GM19372 (cell line): Measurements from ENCODE around the gene GADD45GIP1.
"Not testable (repeated sequence)": the region's sequence is repeated elsewhere in the genome, so short reads cannot be mapped to it uniquely, and the experiment has no call there.

Experiments used
- ATAC-seq: cut with Tn5 transposase; IDR thresholded peaks from one replicate; pipeline ENCODE4 v1.9.1; 2021; ENCODE audit warnings: mild to moderate bottlenecking, low read depth, moderate library complexity; ENCODE audit not compliant: unreplicated experiment

The GADD45GIP1 gene

DNA sequence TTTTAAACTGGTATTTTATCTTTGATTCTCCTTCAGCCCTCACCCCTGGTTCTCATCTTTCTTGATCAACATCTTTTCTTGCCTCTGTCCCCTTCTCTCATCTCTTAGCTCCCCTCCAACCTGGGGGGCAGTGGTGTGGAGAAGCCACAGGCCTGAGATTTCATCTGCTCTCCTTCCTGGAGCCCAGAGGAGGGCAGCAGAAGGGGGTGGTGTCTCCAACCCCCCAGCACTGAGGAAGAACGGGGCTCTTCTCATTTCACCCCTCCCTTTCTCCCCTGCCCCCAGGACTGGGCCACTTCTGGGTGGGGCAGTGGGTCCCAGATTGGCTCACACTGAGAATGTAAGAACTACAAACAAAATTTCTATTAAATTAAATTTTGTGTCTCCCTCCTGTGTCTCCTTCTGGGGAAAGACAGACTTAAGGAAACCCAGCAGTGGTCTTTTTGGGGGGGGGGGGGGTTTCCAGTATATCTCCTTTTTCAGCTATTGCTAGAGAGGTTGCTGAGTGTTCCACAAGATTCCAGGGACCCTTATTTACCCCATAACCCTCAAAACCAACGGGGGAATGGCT, 12.8 kb downstream of the GADD45GIP1 start:
- ATAC-seq, result no peak

DNA sequence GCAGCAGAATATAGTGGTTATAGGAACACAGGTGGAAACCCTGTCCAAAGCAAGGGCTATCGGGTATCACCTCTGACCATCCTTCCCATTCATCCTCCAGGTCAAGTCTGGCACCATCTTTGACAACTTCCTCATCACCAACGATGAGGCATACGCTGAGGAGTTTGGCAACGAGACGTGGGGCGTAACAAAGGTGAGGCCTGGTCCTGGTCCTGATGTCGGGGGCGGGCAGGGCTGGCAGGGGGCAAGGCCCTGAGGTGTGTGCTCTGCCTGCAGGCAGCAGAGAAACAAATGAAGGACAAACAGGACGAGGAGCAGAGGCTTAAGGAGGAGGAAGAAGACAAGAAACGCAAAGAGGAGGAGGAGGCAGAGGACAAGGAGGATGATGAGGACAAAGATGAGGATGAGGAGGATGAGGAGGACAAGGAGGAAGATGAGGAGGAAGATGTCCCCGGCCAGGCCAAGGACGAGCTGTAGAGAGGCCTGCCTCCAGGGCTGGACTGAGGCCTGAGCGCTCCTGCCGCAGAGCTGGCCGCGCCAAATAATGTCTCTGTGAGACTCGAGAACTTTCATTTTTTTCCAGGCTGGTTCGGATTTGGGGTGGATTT, 13.5 kb downstream of the GADD45GIP1 start:
- no peak for ATAC-seq

DNA sequence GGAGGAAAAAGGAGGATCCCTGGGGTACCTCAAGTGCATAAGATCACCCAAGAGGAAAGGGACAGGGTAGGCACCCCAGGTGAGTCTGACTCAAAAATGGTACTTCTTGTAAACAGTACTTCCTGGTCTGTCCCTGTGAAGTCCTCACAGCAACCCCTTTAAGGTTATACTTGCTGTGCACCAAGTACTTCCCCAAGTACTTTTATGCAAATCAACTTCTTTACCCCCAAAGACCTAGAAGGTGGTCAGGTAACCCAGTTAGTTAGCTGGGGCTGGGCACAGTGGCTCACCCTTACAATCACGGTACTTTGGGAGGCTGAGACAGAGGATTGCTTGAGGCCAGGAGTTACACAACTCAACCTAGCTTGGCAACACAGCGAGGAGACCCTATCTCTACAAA, 16.1 kb downstream of the GADD45GIP1 start:
- no peak for ATAC-seq

DNA sequence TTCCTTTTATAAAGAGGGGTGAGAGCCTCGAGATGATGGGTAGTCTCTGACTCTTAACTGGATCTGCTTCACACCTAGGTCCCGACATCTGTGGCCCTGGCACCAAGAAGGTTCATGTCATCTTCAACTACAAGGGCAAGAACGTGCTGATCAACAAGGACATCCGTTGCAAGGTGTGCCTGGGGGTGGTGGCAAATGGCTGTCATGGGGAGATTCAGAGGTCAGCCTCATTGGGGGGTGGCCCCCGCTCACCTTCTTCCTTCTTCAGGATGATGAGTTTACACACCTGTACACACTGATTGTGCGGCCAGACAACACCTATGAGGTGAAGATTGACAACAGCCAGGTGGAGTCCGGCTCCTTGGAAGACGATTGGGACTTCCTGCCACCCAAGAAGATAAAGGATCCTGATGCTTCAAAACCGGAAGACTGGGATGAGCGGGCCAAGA, 17.0 kb downstream of the GADD45GIP1 start:
- ATAC-seq, result no peak

DNA sequence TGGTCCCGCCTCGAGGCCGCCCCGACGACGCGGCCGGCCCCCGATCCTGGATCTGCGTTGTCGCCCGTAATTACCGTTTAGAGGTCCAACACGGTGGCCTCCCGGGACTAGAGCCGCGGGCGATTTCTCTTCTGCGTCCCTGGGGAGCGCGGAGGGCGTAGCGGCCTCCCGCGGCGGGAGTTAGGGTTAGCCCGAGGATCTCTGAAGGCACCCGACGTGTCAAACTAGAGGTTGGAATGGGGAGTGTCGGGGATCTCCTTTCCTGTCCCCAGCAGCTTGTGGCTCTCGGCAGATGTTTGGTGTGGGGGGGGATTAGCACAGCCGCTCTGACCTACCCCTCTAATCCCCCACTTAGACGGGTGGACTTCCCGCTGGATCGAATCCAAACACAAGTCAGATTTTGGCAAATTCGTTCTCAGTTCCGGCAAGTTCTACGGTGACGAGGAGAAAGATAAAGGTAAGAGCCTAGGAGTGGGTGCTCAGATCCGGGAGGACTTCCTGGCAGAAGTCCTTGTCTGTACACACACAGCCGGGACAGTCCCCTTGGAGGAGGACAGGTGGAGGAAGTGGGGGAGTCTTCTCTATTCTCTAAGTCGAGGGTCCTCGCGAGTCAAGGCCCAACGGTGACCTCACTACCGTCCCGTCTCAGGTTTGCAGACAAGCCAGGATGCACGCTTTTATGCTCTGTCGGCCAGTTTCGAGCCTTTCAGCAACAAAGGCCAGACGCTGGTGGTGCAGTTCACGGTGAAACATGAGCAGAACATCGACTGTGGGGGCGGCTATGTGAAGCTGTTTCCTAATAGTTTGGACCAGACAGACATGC, 18.0 kb downstream of the GADD45GIP1 start:
- ATAC-seq, result peak; percentile 3

DNA sequence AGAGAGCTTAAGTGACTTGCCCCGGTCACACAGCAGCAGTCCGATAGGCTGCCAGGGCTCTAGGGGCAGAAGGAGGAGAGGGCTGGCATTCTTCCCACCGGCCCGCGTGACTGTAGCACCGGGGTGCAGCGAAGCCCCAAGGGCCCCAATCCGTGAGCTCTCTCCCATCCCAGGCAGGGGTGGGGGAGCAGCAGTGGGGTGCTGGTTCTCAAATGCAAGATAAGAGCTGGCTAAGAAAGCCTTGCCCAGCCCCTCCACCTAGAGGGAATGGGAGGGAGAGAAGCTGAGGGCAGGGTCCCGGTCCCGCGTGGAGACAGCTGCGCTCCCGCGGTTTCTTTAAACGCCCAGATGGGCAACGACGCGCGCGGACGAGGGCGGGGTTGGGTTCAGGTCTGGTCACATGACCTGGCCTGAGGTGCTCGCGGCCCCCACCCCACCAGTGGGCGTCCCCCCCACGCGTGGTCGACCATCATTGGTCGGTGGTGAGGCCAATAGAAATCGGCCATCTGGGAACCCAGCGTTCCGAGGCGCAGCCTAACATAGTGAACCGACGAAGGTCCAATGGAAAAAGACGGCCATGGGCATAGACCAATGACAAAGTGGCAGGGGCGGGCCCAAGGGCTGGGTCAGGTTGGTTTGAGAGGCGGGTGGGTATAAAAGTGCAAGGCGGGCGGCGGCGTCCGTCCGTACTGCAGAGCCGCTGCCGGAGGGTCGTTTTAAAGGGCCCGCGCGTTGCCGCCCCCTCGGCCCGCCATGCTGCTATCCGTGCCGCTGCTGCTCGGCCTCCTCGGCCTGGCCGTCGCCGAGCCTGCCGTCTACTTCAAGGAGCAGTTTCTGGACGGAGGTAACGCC, 18.9 kb downstream of the GADD45GIP1 start, which contains the start of gene CALR:
TSS of gene CALR (plus strand) at position 683 of the 852 bp plus-strand sequence. CDS start at position 754, 71 bp downstream.
- ATAC-seq, result peak; percentile 80

DNA sequence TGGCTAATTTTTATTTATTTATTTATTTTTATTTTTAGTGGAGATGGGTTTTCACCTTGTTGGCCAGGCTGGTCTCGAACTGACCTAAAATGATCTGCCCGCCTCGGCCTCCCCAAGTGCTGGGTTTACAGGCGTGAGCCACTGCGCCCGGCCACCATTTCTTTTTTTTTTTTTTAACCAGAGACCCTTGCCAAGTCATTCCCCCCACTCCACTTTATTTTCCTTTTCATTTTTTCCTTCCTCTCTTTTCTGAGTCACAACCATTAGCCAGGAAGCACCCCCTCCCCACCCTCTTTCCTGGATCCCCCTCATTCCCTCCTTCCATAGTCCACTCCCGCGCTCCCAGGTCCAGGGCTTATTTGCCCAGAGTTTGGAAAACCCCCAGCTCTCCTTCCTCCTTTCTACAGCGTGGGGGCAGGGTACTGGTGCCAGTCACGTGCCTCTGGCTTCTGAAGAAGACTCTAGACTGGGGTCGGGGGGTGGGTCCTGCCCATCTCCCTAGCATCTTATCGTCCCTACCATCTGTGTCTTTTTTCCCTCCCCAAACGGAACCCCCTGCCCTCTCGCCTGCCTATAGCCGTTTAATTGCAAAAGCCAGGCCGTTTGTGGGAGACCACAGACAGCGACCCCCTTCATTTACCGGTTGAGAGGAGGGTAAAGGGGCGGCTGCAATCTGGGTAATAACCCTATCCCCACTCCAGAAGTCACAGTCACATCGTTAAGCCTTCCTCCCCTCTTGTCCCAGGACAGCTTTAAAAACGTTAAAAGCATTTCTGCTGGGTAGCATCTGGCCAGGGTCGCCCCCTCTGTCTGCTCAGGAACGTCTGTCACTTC, 19.7 kb downstream of the GADD45GIP1 start:
- ATAC-seq, result no peak

DNA sequence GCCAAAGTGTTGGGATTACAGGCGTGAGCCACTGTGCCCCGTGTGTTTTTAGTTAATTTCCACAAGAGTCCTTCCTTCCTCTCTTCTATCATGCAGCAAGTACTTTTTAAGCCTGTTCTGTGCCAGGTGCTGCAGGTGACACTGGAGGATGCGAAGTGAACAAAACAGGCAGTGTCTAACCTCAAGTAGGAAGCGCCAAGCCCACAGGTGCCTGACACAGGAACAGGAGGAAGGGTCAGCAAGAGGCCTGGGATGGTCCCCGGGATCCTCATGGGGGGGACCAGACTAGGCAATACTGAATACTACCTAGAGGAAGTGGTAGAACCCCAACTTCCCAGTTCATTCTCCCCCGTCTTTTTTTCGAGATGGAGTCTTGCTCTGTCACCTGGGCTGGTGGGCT, 20.4 kb downstream of the GADD45GIP1 start:
- ATAC-seq, result no peak

DNA sequence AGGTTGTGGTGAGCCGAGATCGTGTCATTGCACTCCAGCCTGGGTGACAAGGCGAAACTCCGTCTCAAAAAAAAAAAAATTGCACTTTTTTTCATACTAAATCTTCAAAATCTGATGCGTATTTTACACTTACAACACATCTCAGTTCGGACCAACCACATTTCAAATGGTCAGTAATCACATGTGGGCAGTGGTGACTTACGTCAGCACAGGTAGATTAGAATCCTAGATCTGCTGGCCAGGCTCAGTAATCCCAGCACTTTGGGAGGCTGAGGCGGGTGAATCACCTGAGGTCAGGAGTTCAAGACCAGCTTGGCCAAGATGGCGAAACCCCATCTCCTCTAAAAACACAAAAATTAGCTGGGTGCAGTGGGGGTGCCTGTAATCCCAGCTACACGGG, 22.0 kb downstream of the GADD45GIP1 start:
- ATAC-seq, result no peak

DNA sequence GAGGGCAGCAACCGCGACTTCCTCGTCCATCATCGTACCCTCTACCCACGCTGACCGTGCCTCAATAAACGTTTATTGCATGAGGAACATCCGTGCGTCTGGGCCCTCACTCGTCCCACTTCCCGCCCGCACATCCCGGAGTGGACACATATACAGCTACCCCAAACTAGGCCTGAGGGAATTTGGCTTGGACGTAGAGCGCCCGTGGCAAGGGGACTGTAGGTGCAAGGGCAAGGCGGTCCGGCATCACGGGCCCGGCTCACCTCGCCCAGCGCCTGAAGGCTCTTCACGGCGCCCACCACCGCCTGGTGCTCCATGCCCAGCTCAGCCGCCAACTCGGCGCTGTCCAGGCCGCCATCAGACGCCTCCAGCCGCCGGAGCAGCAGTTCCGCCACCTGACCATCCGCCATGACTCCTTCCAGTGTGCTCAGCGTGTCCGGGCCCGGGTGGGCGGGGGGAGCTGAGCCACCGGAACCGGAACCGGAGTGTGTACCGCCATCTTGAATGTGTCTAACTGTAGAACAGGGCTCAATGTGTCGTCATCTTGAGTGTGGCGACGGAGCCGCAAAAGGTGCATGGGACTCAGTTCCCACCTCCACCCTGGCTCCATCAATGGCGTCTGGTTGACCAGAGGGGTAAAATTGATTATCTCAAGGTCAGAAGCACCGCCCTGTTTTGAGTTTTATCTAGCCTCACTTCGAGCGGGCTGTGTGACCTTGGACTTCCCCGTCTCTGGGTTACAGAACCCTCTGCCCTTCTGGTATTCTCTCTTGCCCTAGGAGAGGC, 23.5 kb downstream of the GADD45GIP1 start, which contains the start of gene FARSA:
TSS of gene FARSA (minus strand) at position 425 of the 786 bp plus-strand sequence. CDS start at position 410, 15 bp downstream.
- ATAC-seq, result peak; percentile 38

DNA sequence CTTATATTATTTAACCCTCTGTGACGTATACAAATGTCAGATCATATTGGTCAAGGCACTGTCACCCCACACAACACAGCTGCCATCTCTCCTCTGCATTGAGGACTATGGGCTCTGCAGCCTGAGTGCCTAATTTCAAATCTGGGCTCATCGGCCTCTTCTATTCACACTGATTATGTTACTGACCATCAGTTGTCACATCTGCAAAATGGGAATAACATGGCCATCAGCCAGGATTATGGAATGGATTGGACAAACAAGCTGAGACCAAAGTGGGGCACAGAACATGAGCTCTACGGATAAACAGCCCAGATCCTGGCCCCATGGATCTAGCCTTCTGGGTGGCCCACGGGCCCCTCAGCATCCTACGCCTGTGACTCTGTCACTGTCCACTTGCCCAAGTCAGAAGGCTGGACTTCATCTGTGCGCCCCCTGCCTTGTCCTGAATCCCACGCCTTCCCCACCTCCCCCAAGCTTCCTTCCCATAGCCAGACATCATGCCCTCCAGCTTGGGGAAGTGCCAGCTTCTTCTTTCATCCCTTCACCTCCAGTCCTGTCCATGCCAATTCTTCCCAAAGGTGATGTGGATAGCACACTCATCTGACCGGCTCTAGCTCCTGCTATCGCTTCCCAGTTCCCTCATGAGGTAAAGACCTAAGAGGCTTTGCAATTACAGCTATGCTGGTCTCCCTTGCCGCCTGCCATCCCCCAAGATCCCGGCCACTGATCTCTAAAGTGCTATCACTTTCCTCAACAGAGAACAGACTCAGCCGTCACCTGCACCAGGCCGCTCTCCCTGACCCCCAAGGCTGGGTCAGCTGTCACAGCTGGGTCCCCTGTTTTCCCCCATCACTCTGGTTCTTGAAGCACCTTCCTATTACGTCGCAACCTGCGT, 24.4 kb downstream of the GADD45GIP1 start:
- ATAC-seq, result no peak

DNA sequence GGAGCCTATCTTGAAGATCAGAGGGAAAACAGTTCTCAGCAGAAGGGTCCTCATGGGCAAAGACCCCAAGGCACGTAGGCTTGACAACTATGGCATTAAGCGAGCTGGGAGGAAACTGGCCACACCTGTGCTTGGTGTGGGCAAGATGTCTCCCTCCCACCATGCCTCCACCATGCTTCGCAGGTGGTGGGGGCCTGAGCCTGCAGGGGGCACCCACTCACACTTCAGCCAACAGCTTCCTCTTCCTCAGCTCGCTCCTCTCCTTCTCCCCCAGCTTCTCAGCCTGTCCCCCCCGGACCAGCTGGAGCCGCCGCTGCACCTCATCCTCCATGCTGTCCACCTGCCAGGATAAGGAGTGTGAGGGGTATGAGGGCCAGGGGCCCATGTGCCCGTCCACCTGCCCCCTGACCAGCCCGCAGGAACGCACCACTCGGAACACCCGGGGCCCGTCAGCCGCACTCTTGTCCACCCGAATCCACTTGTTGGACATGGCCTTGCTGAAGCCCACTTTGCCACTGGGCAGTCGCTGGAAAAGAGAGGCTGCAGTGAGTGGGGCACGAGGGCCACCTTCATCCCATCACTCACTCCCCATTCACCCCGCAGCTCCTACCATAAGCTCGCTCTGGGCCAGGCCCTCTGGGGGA, 26.9 kb downstream of the GADD45GIP1 start:
- ATAC-seq, result no peak

DNA sequence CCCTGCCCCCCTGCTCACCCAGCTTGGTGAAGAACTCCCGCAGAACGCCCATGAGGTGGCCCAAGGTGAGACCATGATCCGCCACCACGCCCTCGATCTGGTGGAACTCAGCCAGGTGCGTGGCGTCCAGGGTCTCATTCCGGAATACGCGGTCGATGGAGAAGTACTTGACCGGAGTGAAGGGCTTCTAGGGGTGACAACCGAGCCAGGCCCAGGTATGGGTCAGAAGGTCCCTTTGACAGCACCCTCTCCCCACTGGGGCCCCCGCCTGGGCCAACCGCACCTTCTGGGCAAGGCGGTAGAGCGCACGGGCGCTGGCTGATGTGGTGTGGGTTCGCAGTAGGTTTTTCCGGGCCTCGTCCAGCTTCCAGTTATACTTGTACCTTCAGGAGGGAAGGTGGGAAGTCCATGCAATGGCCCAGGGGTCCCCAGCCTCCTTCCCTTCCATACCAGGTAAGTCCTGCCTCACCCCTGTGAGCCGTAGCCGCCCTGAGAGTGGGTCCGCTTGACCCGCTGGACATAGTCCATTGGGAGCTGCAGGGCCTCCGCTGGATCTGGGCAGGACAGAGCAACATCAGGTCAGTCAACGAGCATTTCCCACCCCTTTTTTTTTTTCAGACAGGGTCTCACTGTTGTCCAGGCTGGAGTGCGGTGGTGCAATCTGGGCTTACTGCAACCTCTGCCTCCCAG, 32.3 kb downstream of the GADD45GIP1 start:
- no peak for ATAC-seq

DNA sequence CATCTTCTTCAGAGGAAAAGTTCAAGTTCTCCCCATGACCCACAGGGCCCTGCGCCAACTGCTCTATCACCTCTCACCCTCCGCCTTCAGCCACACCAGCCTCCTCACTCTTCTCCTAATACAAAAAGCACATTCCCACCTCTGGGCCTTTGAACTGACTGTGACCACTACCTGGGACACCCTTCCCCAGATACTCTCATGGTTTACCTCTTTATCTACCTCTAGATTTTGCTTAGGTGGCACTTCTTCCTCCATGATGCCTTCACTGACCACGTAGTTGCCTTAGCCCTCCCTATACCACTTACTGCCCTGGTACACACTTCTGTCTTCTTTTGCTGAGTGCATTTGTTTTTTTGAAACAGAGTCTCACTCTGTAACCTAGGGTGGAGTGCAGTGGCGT, 34.1 kb downstream of the GADD45GIP1 start:
- ATAC-seq, result no peak

DNA sequence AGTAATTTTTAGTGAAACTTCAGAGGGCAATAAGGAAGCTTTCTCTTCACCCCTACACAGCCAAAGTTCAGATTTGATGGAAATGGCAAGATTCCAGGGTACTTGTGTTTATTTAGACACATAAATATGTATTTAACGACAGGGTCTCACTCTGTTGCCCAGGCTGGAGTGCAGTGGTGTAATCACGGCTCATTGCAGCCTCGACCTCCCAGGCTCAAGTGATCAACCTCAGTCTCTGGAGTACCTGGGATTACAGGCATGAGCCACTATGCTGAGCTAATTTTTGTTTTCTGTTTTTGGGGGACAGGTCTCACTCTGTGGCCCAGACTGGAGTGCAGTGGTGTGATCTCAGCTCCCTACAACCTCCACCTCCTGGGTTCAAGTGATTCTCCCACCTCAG, 36.0 kb downstream of the GADD45GIP1 start:
- ATAC-seq, result no peak

DNA sequence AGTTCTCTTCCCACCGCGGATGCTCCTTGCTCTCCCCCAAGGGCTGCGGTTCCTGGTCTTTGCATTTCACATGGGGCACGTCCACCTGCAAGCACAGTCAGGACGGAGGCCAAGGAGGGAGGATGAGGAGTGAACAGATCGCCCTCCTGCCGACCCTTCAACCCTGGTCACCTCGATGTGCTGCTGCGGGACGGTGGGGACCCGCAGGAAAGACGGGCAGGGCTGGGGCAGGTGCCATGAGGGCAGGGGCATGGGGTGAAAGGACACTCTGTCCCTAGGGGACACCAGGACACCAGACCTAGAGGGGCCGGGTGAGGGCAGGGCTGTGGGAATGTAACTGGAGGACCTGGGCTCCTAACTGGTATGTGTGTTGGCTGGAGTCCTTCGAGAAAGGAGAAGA, 38.8 kb downstream of the GADD45GIP1 start:
- ATAC-seq, result no peak

DNA sequence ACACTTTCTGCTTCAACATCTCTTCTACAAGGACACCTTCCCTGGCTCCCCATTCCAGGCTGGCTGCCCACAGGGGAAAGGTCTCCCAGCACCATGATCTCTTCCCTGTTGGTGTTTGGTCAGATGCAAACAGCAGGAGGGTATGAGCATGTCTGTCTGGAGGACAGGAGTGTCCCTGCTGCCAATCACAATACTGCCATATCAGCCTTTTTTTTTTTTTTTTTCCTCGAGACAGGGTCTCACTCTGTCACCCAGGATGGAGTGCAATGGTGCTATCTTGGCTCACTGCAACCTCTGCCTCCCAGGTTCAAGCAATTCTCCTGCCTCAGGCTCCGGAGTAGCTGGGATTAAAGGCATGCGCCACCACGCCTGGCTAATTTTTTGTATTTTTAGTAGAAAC, 41.2 kb downstream of the GADD45GIP1 start:
- ATAC-seq, result not testable (repeated sequence)
